ENCODE measurements around the gene BABAM2. TPM values are rescaled to one million over a fixed set of nuclear protein-coding genes. Genes with fewer than 3 reads are reported as not detected.
A peak's percentile ranks its signal among the peaks of the same experiment; 100 is the strongest.

The BABAM2 gene
- total and polyA plus RNA-seq, 4 donors = 9.9 to 17.0 (median 13.9) TPM

DNA sequence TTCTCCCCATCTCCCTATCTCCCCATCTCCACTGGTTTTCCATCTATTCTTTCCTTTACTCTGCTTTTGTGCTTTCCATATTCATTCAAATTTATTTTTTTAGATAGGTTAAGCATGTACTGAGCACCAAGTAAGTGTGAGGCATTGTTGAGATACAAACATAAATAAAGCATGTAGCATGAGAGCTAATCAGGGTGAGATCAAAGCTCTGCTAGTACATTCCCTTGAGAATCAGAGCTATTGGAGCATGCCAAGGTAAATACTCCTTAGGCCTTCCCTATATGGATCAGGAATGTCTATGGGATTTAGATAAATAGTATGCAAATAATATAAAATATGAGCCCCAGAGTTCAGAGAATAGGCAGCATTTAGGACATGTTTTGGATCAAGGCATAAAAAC is 25.3 kb downstream of the BABAM2 start:
- DNase-seq (ENCODE audit: low spot score) = no peak
- Histone ChIP-seq H3K4me3 (ENCODE audit: low read depth in 1 of 3, low read length in 3 of 3) (no peak overlapping the region), H3K27ac (ENCODE audit: low read depth in 1 of 2, low read length in 2 of 2) (peak overlapping the region in 1 of 2 donors; percentile 74), H3K9me3 (ENCODE audit: control insufficient read depth in 4 of 4, low read length in 3 of 4) (no peaks in the 10 kb centered on the region), H3K9ac (ENCODE audit: low read depth in 1 of 2, low read length in 2 of 2) (no peak overlapping the region), H3K27me3 (ENCODE audit: control insufficient read depth in 4 of 4, insufficient read depth in 4 of 4, low read length in 3 of 4) (no peaks in the 10 kb centered on the region), H3K36me3 (ENCODE audit: control insufficient read depth in 4 of 4, insufficient read depth in 3 of 4, low read depth in 1 of 4, low read length in 3 of 4) (no peaks in the 10 kb centered on the region), H3K4me1 (ENCODE audit: control insufficient read depth in 4 of 4, insufficient read depth in 4 of 4, low read length in 3 of 4) (peaks cover 5 to 11% (median 6%) of the 10 kb centered on the region in 4 donors)
- TF ChIP-seq, protein P1, sequence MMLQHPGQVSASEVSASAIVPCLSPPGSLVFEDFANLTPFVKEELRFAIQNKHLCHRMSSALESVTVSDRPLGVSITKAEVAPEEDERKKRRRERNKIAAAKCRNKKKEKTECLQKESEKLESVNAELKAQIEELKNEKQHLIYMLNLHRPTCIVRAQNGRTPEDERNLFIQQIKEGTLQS (IDR thresholded peaks at IDR 0.05) = no peak
- TF ChIP-seq FOXA1 (IDR thresholded peaks at IDR 0.05) (no peak), JUND (IDR thresholded peaks at IDR 0.05) (no peak), SP1 (IDR thresholded peaks at IDR 0.05) (no peak), RAD21 (IDR thresholded peaks at IDR 0.05) (no peak), RXRA (IDR thresholded peaks at IDR 0.05) (no peak), EGR1 (IDR thresholded peaks at IDR 0.05; ENCODE audit: low read depth in 2 of 2) (no peak), FOXA2 (IDR thresholded peaks at IDR 0.05) (no peak), TAF1 (conservative IDR thresholded peaks at IDR 0.05) (no peak), HNF4A (conservative IDR thresholded peaks at IDR 0.05) (no peak), HNF4G (IDR thresholded peaks at IDR 0.05) (no peak), NR2F2 (IDR thresholded peaks at IDR 0.05) (no peak), GABPA (IDR thresholded peaks at IDR 0.05 in 1 of 2, conservative IDR thresholded peaks at IDR 0.05 in 1 of 2) (no peak), YY1 (IDR thresholded peaks at IDR 0.05) (no peak)
- TF ChIP-seq, protein P2, sequence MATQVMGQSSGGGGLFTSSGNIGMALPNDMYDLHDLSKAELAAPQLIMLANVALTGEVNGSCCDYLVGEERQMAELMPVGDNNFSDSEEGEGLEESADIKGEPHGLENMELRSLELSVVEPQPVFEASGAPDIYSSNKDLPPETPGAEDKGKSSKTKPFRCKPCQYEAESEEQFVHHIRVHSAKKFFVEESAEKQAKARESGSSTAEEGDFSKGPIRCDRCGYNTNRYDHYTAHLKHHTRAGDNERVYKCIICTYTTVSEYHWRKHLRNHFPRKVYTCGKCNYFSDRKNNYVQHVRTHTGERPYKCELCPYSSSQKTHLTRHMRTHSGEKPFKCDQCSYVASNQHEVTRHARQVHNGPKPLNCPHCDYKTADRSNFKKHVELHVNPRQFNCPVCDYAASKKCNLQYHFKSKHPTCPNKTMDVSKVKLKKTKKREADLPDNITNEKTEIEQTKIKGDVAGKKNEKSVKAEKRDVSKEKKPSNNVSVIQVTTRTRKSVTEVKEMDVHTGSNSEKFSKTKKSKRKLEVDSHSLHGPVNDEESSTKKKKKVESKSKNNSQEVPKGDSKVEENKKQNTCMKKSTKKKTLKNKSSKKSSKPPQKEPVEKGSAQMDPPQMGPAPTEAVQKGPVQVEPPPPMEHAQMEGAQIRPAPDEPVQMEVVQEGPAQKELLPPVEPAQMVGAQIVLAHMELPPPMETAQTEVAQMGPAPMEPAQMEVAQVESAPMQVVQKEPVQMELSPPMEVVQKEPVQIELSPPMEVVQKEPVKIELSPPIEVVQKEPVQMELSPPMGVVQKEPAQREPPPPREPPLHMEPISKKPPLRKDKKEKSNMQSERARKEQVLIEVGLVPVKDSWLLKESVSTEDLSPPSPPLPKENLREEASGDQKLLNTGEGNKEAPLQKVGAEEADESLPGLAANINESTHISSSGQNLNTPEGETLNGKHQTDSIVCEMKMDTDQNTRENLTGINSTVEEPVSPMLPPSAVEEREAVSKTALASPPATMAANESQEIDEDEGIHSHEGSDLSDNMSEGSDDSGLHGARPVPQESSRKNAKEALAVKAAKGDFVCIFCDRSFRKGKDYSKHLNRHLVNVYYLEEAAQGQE (IDR thresholded peaks at IDR 0.05) = no peak
- TF ChIP-seq, protein P3, sequence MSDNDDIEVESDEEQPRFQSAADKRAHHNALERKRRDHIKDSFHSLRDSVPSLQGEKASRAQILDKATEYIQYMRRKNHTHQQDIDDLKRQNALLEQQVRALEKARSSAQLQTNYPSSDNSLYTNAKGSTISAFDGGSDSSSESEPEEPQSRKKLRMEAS (IDR thresholded peaks at IDR 0.05) = no peak
- TF ChIP-seq, protein P4, sequence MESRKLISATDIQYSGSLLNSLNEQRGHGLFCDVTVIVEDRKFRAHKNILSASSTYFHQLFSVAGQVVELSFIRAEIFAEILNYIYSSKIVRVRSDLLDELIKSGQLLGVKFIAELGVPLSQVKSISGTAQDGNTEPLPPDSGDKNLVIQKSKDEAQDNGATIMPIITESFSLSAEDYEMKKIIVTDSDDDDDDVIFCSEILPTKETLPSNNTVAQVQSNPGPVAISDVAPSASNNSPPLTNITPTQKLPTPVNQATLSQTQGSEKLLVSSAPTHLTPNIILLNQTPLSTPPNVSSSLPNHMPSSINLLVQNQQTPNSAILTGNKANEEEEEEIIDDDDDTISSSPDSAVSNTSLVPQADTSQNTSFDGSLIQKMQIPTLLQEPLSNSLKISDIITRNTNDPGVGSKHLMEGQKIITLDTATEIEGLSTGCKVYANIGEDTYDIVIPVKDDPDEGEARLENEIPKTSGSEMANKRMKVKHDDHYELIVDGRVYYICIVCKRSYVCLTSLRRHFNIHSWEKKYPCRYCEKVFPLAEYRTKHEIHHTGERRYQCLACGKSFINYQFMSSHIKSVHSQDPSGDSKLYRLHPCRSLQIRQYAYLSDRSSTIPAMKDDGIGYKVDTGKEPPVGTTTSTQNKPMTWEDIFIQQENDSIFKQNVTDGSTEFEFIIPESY (IDR thresholded peaks at IDR 0.05) = no peak
- TF ChIP-seq, protein P5, sequence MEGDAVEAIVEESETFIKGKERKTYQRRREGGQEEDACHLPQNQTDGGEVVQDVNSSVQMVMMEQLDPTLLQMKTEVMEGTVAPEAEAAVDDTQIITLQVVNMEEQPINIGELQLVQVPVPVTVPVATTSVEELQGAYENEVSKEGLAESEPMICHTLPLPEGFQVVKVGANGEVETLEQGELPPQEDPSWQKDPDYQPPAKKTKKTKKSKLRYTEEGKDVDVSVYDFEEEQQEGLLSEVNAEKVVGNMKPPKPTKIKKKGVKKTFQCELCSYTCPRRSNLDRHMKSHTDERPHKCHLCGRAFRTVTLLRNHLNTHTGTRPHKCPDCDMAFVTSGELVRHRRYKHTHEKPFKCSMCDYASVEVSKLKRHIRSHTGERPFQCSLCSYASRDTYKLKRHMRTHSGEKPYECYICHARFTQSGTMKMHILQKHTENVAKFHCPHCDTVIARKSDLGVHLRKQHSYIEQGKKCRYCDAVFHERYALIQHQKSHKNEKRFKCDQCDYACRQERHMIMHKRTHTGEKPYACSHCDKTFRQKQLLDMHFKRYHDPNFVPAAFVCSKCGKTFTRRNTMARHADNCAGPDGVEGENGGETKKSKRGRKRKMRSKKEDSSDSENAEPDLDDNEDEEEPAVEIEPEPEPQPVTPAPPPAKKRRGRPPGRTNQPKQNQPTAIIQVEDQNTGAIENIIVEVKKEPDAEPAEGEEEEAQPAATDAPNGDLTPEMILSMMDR (IDR thresholded peaks at IDR 0.05; ENCODE audit: low read depth, low read length, missing input control) = no peak

Measured in liver (tissue), 9 donors.